ENCODE results near the gene CREB3L4.
A peak's percentile ranks its signal among the peaks of the same experiment; 100 is the strongest.

Gene CREB3L4

DNA sequence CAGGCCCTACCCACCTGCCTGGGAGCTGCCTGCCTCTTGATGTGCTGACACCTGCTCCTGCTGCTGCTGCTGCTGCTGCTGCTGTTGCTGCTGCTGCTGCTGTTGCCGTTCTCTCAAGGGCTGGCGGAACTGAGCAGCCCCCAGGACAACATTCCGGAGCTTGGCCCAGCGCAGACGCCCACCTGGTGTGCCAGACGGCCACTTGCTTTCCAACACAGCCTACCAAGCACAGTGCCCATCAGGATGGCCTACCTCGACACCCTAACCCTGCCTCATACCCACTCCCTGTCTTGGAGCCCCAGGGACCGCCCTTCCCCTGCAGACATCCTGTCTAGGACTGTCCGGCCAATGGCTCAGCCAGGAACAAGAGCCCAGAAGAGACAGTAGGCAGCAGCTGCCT lies 33.0 kb upstream of the CREB3L4 start:
- TF ChIP-seq EP300 (IDR thresholded peaks at IDR 0.05; ENCODE audit: borderline replicate concordance) (no peak), NFIC (IDR thresholded peaks at IDR 0.05) (no peak), YY1 (IDR thresholded peaks at IDR 0.05; ENCODE audit: low read depth) (no peak), TAF1 (IDR thresholded peaks at IDR 0.05; ENCODE audit: low read depth) (no peak), TEAD4 (IDR thresholded peaks at IDR 0.05) (no peak), ZBTB7A (IDR thresholded peaks at IDR 0.05; ENCODE audit: low read depth) (no peak), TCF12 (IDR thresholded peaks at IDR 0.05; ENCODE audit: low read depth) (no peak), FOXM1 (IDR thresholded peaks at IDR 0.05; ENCODE audit: borderline replicate concordance, low read depth) (no peak), RAD21 (IDR thresholded peaks at IDR 0.05; ENCODE audit: low read depth) (no peak), MAX (IDR thresholded peaks at IDR 0.05) (no peak), EGR1 (IDR thresholded peaks at IDR 0.05) (no peak), CREB1 (IDR thresholded peaks at IDR 0.05; ENCODE audit: low read depth) (no peak), CEBPB (IDR thresholded peaks at IDR 0.05) (no peak)
- TF ChIP-seq, protein P1, sequence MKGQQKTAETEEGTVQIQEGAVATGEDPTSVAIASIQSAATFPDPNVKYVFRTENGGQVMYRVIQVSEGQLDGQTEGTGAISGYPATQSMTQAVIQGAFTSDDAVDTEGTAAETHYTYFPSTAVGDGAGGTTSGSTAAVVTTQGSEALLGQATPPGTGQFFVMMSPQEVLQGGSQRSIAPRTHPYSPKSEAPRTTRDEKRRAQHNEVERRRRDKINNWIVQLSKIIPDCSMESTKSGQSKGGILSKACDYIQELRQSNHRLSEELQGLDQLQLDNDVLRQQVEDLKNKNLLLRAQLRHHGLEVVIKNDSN (IDR thresholded peaks at IDR 0.05) = no peak
- TF ChIP-seq, protein P2, sequence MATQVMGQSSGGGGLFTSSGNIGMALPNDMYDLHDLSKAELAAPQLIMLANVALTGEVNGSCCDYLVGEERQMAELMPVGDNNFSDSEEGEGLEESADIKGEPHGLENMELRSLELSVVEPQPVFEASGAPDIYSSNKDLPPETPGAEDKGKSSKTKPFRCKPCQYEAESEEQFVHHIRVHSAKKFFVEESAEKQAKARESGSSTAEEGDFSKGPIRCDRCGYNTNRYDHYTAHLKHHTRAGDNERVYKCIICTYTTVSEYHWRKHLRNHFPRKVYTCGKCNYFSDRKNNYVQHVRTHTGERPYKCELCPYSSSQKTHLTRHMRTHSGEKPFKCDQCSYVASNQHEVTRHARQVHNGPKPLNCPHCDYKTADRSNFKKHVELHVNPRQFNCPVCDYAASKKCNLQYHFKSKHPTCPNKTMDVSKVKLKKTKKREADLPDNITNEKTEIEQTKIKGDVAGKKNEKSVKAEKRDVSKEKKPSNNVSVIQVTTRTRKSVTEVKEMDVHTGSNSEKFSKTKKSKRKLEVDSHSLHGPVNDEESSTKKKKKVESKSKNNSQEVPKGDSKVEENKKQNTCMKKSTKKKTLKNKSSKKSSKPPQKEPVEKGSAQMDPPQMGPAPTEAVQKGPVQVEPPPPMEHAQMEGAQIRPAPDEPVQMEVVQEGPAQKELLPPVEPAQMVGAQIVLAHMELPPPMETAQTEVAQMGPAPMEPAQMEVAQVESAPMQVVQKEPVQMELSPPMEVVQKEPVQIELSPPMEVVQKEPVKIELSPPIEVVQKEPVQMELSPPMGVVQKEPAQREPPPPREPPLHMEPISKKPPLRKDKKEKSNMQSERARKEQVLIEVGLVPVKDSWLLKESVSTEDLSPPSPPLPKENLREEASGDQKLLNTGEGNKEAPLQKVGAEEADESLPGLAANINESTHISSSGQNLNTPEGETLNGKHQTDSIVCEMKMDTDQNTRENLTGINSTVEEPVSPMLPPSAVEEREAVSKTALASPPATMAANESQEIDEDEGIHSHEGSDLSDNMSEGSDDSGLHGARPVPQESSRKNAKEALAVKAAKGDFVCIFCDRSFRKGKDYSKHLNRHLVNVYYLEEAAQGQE (IDR thresholded peaks at IDR 0.05; ENCODE audit: low read depth) = no peak

- TF ChIP-seq TEAD4 (IDR thresholded peaks at IDR 0.05) (no peak), TAF1 (IDR thresholded peaks at IDR 0.05; ENCODE audit: low read depth) (no peak), YY1 (IDR thresholded peaks at IDR 0.05; ENCODE audit: low read depth) (no peak), CEBPB (IDR thresholded peaks at IDR 0.05) (no peak), FOXM1 (IDR thresholded peaks at IDR 0.05; ENCODE audit: borderline replicate concordance, low read depth) (no peak), NFIC (IDR thresholded peaks at IDR 0.05) (no peak), TCF12 (IDR thresholded peaks at IDR 0.05; ENCODE audit: low read depth) (no peak), MAX (IDR thresholded peaks at IDR 0.05) (no peak), ZBTB7A (IDR thresholded peaks at IDR 0.05; ENCODE audit: low read depth) (no peak), RAD21 (IDR thresholded peaks at IDR 0.05; ENCODE audit: low read depth) (no peak), CREB1 (IDR thresholded peaks at IDR 0.05; ENCODE audit: low read depth) (no peak)
- TF ChIP-seq, protein P1 (IDR thresholded peaks at IDR 0.05) = no peak
- TF ChIP-seq, protein P2 (IDR thresholded peaks at IDR 0.05; ENCODE audit: low read depth) = no peak
Observed at GRCh38 chr1:153936011-153936802, 31.5 kb upstream of the CREB3L4 start.

DNA sequence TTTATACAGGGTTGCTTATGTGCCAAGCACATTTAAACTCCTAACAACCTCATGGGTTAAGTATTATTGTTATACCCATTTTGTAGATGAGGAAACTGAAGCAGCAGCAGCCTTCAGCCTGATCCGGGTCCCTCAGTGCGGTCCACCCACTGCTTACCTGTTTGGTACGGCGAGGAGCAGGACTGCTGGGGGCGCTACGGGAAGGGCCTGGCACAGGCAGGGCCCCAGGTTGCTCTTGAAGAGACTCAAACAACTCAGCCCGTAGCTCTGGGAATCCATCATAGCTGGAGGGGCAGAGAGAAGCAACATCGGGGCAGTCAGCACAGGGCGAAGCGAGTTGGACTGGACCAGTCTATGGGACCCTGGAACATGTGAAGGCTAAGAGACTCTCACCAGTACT lies 30.4 kb upstream of the CREB3L4 start:
- no peak for TF ChIP-seq CREB1 (IDR thresholded peaks at IDR 0.05; ENCODE audit: low read depth)
- TF ChIP-seq RAD21 (IDR thresholded peaks at IDR 0.05; ENCODE audit: low read depth) = no peak
- TF ChIP-seq EGR1 (IDR thresholded peaks at IDR 0.05) = no peak
- no peak for TF ChIP-seq TAF1 (IDR thresholded peaks at IDR 0.05; ENCODE audit: low read depth)
- TF ChIP-seq, protein P1 (IDR thresholded peaks at IDR 0.05) = no peak
- no peak for TF ChIP-seq MAX (IDR thresholded peaks at IDR 0.05)

DNA sequence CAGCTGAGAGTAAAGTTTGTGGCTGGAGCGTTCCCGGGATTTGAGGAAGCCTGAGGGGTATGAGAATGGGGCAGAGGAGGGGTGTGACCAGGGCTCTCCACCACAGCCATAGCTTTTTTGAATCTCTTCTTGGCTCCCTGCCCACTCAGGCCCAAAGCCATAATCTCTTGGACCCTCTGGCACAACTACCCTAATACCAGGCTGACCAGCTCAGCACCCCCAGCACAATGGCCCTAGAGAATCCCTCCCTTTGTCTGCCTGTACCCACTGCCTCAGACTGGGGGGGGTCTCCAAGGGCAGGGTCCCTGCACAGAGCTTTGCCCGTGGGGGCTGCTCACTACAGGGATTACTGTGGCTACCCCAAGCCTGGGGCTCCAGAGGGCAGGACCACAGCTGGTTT lies 28.7 kb upstream of the CREB3L4 start:
- TF ChIP-seq NFIC (IDR thresholded peaks at IDR 0.05) = 0 out of 2 replicates have a peak, but pooled peaks have one; percentile 7
- no peak for TF ChIP-seq RAD21 (IDR thresholded peaks at IDR 0.05; ENCODE audit: low read depth)

- no peak for TF ChIP-seq TAF1 (IDR thresholded peaks at IDR 0.05; ENCODE audit: low read depth)
- no peak for TF ChIP-seq CREB1 (IDR thresholded peaks at IDR 0.05; ENCODE audit: low read depth)
- no peak for TF ChIP-seq FOXM1 (IDR thresholded peaks at IDR 0.05; ENCODE audit: borderline replicate concordance, low read depth)
- TF ChIP-seq EP300 (IDR thresholded peaks at IDR 0.05; ENCODE audit: borderline replicate concordance) = no peak
- no peak for TF ChIP-seq YY1 (IDR thresholded peaks at IDR 0.05; ENCODE audit: low read depth)
- no peak for TF ChIP-seq MAX (IDR thresholded peaks at IDR 0.05)
- no peak for TF ChIP-seq RAD21 (IDR thresholded peaks at IDR 0.05; ENCODE audit: low read depth)
- TF ChIP-seq ZBTB7A (IDR thresholded peaks at IDR 0.05; ENCODE audit: low read depth) = no peak
Observed at GRCh38 chr1:153939476-153939875, 28.2 kb upstream of the CREB3L4 start.

Measured in Ishikawa (cell line).